Measurements from ENCODE around the gene ATF6B.
"Not testable (repeated sequence)": the region's sequence is repeated elsewhere in the genome, so short reads cannot be mapped to it uniquely, and the experiment has no call there.

The ATF6B gene

DNA sequence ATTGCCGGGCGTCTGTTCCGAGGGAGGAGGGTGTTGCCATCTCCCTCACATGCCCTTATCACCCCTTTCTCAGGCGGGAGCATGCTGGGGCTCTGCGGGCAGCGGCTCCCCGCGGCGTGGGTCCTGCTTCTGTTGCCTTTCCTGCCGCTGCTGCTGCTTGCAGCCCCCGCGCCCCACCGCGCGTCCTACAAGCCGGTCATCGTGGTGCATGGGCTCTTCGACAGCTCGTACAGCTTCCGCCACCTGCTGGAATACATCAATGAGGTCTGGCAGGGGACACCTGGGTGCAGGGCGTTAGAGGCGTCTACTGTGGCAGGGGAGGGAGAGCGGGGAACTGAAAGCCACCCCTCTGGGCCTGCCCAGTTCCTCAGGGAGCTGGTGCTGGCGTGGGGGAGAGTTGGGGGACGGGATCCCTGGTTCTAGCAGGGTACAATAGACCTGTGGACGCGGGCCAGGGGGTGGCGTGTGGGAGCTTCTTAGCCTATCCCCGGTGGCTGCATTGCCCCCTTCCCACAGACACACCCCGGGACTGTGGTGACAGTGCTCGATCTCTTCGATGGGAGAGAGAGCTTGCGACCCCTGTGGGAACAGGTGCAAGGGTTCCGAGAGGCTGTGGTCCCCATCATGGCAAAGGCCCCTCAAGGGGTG lies 26.6 kb upstream of the ATF6B start:
- peak in 1 of 2 donors; percentile 43 for DNase-seq

DNA sequence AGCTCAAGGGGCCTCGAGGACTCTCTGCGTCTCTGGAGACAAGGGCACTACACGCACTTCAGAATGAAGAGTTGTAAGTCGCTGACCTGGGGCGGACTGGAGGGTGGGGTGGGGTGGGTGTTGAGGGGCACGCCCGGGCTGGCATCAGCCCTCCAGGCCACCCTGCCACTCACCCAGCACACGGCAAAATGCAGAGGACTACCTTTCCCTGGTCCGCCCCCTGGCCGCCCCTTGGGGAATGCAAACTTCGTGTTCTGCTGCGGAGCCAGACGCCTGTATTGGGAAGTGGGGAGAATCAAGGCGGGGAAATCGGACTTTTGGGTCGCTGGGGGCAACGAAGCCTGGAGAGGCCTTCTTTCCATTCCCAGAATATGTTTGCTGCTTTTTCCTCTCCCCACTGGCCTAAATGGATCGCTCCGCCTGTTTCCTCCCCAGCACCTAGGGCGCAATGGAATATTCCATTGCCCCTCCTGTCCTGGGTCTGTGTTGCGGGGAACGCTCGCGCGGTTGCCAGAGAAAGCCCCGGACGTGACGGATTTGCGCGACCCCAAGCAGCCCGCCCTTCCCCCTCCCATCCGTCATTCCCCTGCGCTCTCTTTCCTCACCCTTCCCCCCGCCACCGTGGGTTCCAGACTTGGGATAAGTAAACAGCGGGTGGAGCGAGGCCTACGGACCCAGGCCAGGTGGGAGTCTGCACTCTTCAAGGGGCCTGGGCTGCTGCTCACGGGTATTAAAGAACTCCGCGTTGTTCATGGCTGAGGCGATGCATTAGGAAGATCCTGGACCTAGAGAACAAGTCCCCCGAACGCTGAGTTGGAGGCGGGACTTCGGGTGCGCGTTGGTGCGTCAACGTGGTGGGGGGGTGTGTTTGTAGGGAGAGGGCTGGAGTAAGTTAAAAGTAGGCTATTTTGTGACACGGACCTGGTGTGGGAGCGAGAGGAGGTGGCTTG lies 25.8 kb upstream of the ATF6B start, which contains the start of gene PPT2:
Gene PPT2 (plus strand): TSS at position 578 of the 950 bp plus-strand sequence. CDS start 454 bp downstream, outside the sequence.
- DNase-seq = peak; percentile 29 to 34

GRCh38 chr6:32152769-32153563 lies 24.9 kb upstream of the ATF6B start:
- DNase-seq = no peak

DNA sequence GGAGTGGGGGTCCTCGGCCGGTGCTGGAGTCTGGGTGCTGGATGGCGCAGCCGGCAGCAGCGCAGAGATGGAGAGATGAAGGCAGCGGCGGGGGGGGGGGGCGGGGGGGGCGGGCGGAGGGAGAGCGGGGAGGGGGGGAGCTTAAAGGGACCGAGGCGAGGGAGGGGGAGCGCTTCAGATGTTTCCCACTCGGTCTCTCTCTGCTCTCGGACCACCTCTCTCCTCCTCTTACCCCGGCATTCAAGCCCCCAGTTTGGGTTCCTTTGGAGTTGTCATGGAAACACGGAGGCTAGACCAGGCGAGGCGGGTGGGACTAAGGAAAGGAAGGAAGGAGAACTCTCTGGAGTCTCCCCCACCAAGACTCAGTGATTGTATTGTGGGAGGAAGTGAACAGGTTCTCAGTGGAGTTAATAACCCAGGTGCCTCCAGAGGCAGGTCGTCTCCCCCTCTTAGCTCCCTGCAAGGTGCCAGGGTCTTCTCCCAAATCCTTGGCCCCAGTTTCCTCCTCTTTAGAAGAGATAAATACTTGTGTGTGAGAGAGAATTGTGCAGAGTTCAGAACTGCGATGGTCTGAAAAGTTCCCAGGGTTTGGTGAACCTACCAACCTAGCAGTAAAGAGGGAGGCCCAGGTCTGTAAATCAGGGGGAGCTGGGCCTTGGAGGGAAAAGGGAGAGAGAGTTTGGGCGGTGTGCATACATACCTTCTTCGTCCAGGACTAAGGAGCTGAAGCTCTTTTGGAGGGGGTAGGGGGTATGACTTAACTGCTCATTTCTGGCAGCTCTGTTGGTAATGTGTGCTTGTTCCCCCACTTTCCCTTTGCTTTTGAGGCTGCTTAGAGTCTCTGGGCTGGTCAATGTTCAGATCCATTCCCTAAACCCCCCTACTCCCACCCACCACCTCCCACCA lies 24.1 kb upstream of the ATF6B start, which contains the start of gene PRRT1:
Gene PRRT1 (minus strand): TSS at position 77 of the 906 bp plus-strand sequence. CDS start 112 bp downstream, outside the sequence.
- DNase-seq = no peak

DNA sequence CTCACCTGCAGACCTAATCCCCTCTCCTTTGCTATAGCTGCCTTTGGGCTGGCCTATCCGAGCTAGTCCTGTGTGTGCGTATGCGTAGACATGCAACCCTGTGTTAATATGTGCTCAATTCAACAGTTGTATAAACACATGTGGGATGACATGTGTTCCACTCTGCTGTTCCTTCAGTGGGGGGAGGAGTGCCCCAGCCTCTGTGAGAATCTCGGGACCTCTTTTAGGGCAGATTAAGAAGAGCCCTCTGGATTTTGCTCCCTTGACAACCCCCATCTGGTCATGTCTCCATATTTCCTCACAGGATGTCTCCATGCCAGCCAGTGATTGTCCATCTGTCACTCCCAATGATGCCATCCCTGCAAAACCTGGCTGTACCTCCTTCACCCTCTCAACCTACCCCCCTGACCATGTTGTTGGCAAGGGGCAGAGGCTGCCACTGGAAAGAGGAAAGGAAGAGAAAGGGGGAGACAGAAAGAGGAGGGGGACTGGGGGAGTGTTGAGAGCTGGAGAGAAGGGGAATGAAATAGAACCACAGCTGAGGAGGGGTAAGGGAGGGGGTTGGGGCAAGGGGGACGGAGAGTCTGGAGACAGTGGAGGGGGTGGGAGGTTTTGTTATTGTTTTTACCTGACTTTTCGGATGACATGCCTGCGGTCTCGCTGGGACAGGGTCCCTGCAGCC lies 23.3 kb upstream of the ATF6B start:
- DNase-seq = no peak

DNA sequence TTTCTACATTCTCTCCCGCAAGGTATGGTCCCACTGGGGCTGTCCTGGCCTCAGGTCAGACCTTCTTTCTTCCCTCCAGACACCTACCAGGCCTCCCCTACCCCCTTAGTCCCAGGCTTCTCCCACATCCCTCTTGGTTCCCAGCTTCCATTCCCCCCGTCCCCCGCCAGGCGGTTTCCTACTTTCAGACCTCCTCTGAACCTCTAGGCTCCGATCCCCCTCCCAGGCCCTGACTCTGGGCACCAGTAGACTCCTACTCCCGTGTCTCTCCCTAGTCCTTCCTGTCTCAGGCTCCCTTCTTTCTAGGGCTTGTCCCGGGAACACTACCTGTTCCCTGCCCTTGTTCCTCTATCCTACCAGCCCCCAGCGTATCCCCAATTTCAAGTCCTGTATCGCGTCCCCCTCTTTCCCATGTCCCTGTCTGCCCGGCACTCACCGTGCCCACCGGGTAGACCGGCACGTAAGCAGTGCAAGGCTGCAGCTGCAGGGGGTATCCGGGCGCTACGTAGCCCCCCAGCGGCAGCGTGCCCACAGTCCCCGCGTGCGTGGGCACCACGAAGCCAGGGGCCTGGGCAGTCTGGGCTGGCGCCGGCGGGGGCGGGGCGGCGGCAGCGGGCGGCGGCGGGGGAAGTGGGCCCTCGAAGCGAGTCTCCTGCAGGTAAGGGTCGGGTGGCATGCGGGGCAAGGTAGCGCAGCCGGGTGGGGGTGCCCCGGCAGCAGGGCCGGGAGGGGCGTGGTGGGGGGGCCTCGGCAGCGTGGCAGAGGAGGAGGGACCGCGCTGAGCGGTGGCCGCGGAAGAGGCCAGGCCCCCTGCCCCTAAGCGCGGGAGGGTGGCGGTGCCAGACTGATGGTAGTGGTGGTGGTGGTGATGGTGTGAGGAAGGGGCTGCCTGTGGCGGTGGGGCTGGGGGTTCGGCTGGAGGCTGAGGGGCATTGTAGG lies 22.2 kb upstream of the ATF6B start:
- no peak for DNase-seq

GRCh38 chr6:32149092-32149755 lies 21.2 kb upstream of the ATF6B start:
- DNase-seq = no peak

DNA sequence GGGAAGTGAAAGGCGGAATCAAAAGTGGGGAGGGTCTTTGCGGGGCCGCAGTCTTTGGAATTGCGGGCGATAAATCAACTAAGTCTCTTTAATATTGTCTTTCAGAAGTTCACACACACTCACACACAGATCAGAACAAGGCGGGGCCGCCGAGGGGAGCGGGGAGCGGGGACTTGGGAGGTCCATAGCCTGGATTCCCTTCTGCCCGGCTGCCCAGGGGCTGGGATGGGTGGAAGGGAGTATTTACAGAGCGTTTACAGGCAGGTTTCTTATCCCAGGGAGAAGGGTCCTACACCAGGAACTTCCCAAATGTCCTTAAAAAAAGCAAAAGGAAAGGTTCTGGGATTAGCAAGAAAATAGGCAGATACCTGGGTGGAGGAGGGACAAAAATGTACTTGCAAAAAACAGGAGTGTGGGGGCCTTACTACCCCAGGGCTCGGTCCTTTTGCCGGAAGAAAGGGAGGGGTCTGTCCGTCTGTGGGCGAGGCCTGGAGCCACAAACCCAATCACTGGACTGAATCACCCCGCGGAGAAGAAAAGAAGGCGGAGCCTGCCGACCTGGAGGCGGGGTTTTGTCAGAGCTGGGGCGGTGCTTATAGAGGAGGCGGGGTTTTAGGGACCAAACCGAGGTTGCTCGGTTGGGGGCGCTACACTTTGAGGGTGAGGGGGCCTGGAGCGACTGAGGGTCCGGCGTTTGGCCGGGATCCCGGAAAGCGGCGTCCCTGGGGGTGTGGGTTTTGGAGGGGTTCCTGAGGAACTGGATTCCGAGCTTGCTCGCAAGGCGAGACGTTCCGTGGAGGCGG lies 20.4 kb upstream of the ATF6B start:
- peak; percentile 84 to 88 for DNase-seq

- peak in 1 of 2 donors; percentile 7 for DNase-seq
Observed at GRCh38 chr6:32147401-32148132, 19.5 kb upstream of the ATF6B start.

DNA sequence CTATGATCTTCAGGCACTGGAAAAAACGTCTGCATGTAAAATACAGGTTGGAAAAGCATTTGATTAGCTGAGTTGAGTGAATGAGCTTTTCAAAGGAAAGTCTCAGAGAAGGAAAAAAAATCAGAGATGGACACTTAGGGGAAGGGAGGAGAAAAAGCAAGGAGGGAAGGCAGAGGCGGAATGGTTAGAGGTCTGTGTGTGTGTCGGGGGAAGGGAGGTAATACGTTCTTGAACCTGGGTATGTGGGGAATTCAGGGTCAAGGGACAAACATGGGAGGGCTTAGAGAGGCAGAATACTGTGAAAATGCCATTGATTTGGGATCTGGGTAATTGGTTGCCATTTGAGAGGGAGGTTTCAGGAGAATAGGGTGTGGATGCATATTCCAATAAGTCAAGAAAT lies 18.6 kb upstream of the ATF6B start:
- DNase-seq = no peak

- DNase-seq = no peak
Observed at GRCh38 chr6:32146287-32146686, 18.2 kb upstream of the ATF6B start.

GRCh38 chr6:32144238-32144637 lies 16.2 kb upstream of the ATF6B start:
- not testable (repeated sequence) for DNase-seq

DNA sequence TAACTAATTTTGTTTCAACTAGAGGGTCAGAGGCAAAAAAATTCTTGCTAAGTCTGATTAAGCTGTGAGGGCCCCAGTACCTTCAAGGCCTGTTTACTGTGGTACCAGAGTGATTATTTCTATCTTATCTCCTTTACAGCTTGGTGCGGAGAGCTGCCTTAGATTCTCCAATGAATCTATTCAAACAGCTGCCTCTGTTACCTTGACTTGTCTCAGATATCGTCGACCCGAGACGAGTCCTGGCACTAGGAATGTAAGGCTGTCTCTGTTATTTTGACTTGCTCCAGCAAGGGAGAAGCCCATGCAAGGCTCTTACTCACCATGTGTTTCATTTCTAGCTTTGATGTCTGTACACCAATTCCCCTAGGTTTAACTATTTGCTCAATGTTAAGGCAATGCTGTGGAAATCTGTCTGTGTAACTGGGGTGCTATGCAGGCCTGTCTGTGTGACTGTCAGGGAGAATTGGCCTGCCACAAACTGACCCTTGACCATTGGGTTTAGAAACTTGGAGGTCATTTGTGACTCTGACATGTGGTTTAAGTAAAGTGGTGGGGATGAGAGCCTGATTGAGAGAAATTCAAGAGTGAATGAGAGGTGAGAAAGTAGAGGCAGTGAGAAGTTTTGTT lies 12.5 kb upstream of the ATF6B start:
- DNase-seq = no peak

DNA sequence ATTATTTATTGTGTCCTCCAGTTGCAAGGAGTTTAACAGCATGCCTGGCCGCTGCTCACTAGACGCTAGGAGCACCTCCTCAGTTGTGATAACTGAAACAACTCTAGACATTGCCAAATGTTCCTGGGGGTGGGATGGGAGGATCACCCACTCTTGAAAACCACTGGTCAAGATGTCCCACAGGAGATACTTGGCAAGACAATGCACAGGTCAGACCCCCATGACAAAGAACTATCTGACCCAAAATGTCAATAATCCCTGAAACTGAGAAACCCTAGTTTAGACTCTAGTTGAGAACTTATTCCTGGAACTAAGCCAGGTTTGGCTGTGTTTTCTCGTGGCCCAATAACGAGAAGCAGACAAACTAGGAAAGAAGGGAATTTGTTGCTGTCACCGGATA lies 11.5 kb upstream of the ATF6B start:
- no peak for DNase-seq

DNA sequence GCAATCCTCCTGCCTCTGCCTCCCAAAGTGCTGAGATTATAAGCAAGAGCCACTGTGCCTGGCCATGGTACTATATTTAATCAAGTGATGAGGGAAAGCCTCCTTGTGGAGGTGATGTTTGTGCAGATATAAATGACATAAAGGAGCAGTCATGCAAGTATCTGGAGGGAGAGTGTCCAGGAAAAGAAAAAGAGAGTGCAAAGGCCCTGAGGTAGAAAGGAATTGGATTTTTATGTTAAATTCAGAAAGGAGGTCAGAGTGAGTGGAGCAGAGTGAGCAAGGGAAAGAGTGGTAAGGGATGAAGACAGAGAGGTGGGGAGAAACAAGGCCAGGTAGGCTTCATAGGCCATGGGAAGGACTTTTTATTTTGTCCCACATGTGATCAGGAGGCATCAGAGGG lies 9.4 kb upstream of the ATF6B start:
- DNase-seq = no peak

DNA sequence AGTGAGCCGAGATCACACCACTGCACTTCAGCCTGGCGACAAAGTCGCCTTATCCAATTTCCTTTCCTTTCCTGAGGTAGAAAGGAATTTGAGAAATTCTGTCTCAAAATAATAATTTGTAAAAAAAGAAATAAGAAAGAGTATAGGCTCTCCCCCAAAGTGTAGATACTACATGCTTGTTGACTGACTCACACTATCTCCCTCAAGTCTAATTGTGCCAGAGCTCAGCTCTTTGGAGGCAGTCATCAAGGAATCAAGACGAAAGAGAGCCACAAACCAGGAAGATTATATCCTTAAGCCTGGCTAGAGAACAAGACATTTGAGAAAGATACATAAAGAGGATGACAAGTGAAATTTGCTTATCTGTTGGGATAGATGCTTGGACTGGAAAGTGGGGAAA lies 5.7 kb upstream of the ATF6B start:
- DNase-seq = no peak

DNA sequence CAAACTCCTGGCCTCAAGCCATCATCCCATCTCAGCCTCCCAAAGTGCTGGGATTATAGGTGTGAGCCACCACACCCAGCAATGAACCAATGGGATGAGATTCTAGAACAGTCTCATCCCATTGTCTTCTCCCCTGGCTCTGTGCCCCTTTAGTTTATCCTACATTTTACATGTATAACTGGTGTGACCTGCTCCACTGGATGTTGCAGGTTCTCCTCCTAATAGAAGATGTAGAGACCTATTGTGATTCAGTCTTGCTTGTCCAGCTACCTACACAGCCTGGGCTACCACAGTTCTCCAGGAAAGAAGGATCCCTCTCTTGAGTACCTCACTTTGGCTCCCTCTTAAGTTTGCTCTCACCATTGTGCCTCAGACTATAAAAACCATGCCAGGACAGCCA lies 4.1 kb upstream of the ATF6B start:
- no peak for DNase-seq
